Dedifferentiated amniotic fluid mesenchymal stem cell (primary cell): ENCODE results near the gene SMARCA4.
"Not testable (repeated sequence)": the region's sequence is repeated elsewhere in the genome, so short reads cannot be mapped to it uniquely, and the experiment has no call there.

Source experiments
- DNase-seq: peaks from one replicate; pipeline ENCODE4 v3.0.0-alpha.2; 2016; ENCODE audit errors: extremely low spot score

SMARCA4 gene

DNA sequence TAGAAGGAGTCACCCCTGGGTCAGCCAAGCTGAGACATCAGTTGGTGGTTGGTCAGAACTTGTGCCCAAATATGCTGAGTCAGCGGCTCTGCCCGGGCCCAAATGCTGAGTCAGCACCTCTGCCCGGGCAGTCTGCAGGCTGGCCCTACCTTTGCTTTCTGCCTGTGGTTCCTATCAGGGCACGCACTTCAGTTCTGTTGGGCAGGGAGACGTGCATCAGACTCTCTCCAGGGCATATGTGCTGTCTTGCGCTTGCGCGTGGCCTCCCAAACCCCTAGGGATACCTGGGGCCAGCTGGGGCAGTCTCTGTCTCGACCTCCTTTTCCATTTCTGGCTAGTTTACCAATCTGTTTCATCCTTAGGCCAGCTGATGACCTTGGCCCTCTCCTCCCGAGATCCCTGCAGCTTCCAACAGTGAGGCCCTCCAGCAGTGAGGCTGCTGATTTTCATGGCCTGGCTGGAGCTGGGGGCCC lies 104.0 kb downstream of the SMARCA4 start:
- DNase-seq: no peak

DNA sequence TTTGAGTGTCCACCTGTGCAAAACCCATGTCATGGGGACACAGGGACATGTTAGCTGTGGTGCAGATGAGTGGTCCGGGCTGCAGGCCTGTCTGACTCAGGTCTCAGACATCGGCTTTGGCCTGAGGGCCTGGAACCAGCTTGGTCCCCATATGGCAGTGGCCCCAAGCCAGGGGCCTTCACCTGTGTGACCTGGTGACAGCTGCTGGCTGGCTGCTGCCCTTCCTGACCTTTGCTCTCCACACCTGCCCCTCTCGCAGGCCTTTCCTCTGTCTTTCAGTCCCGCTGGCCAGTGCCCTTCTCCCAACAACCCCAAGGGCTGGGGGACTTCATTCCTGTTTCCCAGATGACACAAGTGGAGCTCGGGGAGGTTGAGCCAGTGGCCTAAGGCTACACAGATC lies 105.5 kb downstream of the SMARCA4 start:
- DNase-seq: no peak

DNA sequence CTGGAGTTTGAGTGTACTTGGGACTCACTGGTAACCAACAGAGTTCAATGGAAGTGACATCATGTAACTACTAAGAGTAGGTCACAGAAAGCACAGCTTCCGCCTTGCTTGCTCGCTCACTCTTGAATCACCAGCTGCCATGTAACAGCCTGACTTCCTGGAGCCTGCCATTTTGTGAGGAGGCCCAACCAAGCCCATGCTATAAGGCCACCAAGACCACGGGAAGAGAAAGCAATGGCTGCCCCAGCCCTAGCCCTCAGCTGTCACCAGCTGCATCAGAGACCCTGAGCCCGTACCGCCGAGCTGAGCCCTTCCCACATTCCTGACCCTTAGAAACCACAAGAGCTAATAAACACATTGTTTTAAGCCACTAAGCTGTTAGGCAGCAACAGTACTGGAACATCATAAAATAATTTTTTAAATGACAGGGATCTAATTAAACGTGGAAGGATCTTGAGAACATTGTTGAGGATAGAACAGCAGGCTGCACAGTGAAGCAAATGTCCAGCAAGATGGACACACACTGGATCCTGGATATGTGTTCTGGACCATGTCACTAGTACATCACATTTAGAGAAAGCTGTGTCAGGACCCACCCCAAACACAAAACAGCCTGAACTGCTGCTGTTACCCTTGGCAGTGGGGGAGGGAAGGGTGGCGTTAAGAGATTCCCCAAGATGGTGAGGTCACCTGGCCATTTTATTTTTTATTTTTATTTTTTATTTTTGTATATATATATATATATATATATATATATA lies 106.7 kb downstream of the SMARCA4 start:
- no peak for DNase-seq

DNA sequence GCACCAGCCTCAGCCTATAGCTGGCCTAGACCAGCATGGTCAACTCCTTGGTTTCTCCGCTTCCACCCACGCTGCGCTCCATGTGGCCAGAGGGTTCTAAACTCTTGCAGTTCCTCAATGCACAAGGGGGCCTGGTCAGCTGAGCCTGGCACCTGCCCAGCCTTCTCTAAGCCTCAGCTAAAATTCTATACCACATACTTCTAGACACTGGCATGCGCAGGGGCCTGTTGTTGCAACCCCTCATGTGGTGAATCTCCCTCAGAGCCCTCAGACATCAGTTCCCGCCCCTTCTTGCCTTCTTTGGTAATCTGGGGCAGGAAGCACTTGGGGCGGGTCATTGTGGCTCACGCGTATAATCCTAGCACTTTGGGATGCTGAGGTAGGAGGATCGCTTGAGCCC lies 108.7 kb downstream of the SMARCA4 start:
- DNase-seq: no peak

DNA sequence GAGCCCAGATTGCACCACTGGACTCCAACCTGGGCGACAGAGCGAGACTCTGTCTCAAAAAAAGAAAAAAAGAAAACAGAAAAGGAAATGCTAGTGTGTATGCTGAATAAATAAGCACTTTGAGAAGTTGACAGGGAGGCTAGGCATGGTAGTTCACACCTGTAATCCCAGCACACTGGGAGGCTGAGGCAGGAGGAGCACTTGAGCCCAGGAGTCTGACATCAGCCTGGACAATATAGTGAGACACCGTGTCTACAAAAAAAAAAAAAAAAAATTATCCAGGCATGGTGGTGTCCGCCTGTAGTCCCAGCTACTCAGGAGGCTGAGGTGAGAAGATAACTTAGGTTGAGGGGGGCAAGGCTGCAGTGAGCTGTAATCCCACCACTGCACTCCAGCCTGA lies 109.3 kb downstream of the SMARCA4 start:
- no peak for DNase-seq

DNA sequence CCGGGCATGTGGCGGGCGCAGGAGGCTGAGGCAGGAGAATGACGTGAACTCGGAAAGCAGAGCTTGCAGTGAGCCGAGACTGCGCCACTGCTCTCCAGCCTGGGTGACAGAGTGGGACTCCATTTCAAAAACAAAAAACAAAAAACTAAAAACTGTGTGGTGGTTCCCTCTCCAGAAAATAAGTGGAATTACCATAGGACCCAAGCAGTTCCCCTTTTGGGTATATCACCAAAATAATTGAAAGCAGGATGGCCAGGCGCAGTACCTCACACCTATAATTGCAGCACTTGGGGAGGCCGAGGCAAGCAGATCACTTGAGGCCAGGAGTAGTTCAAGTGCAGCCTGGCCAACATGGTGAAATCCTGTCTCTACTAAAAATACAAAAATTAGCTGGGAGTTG lies 112.7 kb downstream of the SMARCA4 start:
- no peak for DNase-seq

DNA sequence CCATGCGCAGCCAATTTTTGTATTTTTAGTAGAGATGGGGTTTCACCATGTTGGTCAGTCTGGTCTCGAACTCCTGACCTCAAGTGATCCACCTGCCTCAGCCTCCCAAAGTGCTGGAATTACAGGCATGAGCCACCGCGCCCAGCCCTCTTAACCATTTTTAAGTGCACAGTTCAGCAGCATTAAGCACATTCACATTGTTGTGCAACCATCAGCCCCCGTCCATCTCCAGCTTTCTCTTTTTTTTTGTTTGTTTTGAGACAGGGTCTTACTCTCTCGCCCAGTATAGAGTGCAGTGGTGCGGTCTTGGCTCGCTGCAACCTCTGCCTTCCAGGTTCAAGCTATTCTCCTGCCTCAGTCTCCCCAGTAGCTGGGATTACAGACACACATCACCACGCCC lies 116.0 kb downstream of the SMARCA4 start:
- not testable (repeated sequence) for DNase-seq

DNA sequence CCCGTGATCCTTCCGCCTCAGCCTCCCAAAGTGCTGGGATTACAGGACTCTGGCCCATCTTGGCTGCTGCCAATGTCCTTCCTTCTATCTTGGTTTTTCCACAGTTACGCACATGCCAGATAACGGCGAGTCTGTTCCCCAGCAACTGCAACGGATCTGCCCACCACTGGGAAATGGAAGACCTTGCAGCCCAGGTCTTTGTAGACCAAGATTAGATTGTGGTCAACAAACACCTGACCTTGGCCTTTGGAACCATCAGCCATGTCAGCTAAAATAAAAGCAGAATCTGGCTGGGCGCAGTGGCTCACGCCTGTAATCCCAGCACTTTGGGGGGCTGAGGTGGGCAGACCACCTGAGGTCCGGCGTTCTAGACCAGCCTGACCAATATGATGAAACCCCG lies 118.1 kb downstream of the SMARCA4 start:
- DNase-seq: no peak

DNA sequence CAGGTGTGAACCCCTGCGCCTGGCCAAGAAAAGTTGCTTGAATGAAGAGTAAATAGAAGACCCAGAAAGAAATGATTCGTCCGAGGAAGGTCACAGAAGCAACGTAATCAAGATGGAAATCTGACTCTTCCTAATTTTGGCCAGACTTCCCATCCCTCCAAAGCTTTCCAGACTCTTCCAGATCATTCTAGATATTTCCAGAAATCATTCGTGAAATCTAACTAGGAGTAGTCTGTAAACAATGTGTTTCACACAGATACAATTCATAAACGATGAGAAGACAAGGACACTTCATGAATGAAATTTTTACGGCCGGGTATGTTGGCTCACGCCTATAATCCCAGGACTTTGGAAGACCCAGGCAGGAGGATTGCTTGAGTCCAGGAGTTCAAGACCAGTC lies 119.2 kb downstream of the SMARCA4 start:
- DNase-seq: no peak

DNA sequence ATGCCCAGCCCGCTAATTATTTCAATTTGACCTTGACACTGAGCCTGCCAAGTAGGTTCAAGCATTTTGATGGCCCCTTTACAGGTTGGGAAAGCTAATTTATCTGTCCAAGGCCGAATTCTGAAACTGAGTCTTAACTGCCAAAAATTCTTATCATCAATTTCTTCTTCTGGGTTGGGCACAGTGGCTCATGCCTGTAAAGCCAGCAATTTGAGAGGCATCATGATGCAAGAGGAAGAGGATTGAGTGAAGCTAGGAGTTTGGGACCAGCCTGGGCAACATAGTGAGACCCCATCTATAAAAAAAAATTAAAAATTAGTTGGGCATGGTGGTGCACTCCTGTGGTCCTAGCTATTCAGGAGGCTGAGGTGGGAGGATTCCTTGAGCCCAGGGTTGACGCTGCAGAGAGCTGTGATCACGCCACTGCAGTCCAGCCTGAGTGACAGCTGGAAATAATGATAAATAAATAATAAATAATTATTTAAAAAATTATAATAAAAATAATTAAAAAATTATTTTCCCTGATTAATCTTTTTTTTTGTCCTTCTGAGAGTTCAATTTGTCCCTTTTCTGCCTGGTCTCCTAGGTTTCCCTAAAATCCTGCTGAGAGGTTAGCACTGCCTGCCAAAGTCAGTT lies 127.2 kb downstream of the SMARCA4 start:
- no peak for DNase-seq

DNA sequence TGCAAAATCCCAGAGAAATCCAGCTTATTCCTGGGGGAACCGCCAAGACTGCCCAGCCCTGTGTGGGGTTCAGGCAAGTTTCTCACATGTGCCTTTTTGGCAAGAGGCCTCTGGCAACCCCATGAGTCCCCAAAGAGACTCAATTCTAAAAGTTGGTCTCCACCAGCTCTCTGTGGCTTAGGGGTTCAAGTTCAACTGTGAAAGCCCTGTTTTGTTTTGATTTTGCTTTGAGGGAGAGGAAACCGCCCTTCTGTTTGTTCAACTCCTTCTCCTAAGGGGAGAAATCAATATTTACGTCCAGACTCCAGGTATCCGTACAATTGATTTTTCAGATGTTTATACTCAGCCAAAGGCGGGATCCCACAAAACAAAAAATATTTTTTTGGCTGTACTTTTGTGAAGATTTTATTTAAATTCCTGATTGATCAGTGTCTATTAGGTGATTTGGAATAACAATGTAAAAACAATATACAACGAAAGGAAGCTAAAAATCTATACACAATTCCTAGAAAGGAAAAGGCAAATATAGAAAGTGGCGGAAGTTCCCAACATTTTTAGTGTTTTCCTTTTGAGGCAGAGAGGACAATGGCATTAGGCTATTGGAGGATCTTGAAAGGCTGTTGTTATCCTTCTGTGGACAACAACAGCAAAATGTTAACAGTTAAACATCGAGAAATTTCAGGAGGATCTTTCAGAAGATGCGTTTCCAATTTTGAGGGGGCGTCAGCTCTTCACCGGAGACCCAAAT lies 127.8 kb downstream of the SMARCA4 start:
- no peak for DNase-seq

DNA sequence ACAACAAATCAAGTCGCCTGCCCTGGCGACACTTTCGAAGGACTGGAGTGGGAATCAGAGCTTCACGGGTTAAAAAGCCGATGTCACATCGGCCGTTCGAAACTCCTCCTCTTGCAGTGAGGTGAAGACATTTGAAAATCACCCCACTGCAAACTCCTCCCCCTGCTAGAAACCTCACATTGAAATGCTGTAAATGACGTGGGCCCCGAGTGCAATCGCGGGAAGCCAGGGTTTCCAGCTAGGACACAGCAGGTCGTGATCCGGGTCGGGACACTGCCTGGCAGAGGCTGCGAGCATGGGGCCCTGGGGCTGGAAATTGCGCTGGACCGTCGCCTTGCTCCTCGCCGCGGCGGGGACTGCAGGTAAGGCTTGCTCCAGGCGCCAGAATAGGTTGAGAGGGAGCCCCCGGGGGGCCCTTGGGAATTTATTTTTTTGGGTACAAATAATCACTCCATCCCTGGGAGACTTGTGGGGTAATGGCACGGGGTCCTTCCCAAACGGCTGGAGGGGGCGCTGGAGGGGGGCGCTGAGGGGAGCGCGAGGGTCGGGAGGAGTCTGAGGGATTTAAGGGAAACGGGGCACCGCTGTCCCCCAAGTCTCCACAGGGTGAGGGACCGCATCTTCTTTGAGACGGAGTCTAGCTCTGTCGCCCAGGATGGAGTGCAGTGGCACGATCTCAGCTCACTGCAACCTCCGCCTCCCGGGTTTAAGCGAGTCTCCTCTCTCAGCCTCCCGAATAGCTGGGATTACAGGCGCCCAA lies 128.6 kb downstream of the SMARCA4 start, which contains the start of gene LDLR:
Gene LDLR (plus strand): TSS at position 210 of the 760 bp plus-strand sequence. CDS start 86 bp downstream, at position 296.
- DNase-seq: peak; percentile 85

DNA sequence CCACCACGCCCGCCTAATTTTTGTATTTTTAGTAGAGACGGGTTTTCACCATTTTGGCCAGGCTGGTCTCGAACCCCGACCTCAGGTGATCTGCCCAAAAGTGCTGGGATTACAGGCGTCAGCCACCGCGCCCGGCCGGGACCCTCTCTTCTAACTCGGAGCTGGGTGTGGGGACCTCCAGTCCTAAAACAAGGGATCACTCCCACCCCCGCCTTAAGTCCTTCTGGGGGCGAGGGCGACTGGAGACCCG lies 129.1 kb downstream of the SMARCA4 start:
- DNase-seq: not testable (repeated sequence)

DNA sequence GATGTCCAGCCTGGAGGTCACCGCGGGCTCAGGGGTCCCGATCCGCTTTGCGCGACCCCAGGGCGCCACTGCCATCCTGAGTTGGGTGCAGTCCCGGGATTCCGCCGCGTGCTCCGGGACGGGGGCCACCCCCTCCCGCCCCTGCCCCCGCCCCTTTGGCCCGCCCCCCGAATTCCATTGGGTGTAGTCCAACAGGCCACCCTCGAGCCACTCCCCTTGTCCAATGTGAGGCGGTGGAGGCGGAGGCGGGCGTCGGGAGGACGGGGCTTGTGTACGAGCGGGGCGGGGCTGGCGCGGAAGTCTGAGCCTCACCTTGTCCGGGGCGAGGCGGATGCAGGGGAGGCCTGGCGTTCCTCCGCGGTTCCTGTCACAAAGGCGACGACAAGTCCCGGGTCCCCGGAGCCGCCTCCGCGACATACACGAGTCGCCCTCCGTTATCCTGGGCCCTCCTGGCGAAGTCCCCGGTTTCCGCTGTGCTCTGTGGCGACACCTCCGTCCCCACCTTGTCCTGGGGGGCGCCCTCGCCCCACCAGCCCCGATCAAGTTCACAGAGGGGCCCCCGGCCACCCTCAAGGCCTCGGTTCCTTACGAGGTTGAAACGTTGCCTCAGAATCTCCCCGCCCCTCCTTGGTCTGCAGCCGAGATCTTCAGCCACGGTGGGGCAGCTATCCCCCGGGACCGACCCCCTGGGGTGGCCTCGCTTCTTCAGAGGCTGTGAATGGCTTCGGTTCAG lies 129.6 kb downstream of the SMARCA4 start:
- peak; percentile 92 for DNase-seq

DNA sequence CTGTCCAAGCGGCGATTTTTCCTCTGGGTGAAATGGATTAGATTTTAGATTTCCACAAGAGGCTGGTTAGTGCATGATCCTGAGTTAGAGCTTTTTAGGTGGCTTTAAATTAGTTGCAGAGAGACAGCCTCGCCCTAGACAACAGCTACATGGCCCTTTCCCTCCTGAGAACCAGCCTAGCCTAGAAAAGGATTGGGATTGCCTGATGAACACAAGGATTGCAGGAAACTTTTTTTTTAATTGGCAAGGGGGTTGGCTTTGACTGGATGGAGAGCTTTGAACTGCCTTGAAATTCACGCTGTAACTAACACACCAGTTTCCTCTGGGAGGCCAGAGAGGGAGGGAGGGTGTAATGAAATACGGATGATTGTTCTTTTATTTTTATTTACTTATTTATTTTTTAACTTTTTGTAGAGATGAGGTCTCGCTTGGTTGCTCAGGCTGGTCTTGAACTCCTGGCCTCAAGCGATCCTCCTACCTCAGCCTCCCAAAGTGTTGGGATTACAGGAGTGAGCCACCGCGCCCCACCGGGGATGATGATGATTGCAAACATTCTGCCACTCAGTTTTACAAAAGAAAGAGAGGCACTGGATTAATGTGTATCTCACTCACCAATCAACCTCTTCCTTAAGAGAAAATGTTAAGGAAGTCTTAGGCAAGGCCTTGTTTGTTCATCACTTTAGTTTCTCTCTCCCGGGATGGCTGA lies 130.3 kb downstream of the SMARCA4 start:
- DNase-seq: peak; percentile 26

DNA sequence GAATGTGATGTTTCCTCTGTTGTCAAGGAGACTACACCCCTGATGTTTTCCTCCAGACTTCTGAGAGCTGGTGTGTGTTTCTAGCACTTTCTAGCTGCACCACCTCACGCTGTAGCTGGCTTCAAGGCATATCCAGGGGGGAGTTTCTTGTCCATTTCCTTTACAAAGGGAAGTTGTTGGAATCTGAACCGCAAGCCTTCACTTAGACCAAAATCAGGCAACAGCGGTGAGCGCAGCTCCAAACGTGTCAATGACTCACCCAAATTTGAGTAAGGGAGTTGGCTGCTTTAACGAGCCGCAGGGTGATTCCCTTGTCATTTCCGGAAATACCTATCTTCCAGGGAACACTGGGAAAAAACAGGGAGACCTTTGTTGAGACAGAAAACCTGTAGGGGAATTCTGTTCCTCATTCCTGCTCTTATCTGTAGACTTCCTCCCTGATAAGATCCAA lies 130.9 kb downstream of the SMARCA4 start:
- peak; percentile 76 for DNase-seq

DNA sequence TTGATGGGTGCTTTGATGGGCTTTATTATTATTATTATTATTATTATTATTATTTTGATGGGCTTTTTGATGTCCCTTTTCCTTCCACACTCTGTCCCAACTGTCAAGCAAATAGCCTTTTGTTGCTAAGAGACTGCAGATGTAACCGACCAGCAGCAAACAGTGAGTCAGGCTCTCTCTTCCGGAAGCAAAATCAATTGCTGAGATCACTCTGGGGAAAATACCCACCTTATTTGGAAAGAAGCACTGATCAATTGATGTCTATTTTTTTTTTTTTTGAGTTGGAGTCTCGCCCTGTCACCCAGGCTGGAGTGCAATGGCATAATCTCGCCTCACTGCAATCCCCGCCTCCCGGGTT lies 131.3 kb downstream of the SMARCA4 start:
- DNase-seq: peak; percentile 53

DNA sequence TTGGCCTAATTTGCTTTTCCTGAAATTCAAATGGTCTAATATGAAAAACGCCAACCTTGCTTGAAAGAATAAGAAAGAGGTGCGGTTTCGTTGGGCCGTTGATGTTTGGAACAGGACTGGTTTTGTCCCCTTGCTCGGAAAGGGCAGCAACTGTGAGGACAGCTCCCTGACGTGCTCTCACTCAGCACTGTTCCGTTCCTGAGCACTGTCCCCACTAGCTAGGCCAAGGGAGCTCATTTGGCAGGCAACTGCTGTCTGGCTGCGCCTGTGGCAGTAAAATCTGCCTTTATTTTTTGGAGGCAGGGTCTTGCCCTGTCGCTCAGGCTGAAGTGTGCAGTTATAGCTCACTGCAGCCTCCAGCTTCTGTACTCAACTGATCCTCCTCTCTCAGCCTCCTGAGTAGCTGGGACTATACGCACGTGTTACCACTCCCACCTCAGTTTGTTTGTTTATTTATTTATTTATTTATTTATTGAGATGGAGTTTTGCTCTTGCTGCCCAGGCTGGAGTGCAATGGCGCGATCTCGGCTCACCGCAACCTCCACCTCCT lies 132.9 kb downstream of the SMARCA4 start:
- no peak for DNase-seq

DNA sequence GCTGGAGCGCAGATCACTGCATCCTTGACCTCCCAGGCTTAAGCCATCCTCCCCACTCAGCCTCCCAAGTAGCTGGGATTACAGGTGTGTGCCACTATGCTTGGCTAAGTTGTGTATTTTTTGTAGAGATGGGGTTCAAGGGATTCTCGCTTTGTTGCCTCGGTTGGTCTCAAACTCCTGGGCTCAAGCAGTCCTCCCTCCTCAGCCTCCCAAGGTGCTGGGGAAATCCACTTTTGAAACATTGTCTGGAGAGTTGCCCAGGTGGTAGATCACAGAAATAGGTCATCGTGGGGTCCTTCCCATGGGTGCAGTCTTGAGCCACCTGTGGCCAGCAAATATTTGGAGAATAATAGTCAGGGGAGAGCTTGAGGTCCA lies 133.7 kb downstream of the SMARCA4 start:
- no peak for DNase-seq

DNA sequence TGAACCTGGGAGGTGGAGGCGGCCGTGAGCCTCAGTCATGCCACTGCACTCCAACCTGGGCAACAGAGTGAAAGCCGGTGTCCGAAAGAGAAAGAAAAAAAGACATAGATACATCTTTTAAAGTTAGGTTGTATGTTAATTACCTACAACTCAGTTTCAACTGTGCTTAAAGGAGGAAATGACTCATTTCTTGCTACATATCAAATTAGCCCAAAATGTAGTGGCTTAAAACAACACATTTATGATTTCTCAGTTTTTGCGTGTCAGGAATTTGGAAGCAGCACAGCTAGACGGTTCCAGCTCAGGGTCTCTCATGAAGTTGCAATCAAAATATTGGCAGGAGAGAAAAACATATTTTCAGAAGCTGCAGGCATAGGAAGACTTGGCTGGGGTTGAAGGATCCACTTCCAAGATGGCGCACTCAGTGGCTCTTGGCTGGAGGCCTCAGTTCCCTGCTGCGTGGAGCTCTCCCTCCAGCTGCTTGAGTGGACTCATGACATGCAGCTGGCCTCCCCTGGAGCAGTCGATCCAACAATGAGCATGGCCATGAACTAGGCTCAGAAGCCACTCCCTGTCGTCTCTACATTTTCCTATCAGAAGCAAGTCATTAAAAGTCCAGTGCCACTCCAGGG lies 135.5 kb downstream of the SMARCA4 start:
- peak; percentile 71 for DNase-seq
